IPS-NIHi11 (cell line): ENCODE measurements around the gene SRXN1.
"Not testable (repeated sequence)": the region's sequence is repeated elsewhere in the genome, so short reads cannot be mapped to it uniquely, and the experiment has no call there.

ENCODE experiments used
- DNase-seq: peaks from one replicate; pipeline ENCODE4 v3.0.0; 2012; ENCODE audit warnings: mixed read lengths, low spot score

Gene SRXN1

DNA sequence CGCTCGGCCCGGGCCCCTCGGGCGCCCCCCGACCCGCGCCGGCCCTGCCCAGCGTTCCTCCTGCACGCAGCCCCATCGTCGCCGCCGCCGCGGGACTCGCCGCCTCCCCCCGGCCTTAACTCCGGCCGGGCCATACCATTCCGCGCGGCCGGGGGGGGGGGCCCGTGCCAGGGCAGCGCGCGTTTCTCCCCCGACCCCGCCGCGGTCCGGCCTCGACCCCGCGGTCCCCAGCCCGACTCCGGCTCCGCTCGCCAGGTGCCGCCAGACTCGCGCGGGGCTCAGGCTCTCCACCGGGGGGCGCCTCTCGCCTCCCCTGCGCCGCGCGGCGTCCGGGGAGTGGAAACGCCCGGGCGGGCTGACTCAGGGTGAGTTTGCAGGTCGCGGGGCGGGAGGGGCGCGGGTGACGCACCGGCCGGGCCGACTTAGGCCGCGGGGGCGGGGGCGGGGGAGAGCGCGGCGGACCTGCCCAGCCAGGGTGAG, at the start of gene SRXN1:
SRXN1 (minus strand) TSS at position 91 of the 480 bp plus-strand sequence; CDS start at position 76, 15 bp downstream.
- DNase-seq, result peak; percentile 93

DNA sequence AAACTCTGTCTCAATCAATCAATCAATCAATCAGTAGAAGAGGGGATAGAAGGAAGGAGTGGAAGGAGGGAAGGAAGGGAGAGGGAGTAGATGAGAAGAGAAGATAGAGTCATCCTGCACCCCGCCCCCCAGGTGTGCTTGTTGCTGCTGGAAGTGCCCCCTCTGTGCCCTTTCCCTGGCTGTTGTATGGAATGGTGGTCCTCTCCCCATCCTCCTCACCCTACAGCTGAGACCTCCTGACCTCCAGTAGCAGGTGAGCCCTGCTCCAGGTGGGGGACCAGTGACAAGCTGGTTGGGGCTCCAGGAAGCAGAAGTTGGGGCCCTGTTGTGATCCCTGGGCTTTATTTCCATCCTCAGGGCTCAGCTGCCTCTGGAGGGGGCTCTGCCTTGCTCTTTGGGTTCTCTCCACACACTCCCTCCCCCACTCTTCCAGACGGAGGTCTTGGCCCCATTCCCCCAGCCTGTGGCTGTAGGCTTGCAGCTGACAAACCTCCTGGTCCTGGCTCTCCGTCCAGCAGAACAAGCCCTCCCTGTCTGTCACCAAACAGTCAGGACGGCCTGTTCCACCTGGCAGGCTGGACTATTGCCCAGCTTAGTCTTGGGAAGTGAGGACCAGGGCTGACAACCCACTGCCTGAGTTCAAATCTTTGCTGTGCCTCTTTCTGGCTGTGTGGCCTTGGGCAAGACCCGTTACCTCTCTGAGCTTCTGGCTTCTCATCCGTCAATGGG, 48.6 kb upstream of the SRXN1 start:
- no peak for DNase-seq

DNA sequence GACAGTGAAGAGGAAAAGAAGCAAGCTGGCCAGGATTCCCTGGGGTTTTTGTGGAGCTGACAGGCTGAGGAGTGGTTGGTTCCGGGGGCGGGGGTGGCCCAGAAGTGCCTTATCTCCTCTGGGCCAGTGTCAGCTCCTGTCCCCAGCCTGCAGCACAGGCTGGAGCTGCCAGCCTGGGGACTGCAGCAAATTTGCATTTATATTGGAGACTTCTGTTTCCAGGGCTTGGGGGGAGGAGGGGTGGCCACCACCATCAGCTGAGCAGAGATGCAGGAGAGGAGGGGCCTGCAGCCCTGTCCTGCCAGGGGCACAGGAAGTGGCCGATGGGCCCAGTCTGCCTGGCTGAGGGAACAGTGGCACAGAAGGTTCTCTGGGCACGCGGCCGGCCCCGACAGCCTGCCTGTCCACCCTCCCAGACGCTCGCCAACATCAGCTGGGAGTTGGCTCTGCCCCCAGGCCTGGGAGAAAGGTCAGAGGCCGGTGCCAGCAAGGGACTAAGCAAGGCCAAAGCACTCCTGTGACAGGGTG, 46.9 kb upstream of the SRXN1 start:
- peak; percentile 64 for DNase-seq

DNA sequence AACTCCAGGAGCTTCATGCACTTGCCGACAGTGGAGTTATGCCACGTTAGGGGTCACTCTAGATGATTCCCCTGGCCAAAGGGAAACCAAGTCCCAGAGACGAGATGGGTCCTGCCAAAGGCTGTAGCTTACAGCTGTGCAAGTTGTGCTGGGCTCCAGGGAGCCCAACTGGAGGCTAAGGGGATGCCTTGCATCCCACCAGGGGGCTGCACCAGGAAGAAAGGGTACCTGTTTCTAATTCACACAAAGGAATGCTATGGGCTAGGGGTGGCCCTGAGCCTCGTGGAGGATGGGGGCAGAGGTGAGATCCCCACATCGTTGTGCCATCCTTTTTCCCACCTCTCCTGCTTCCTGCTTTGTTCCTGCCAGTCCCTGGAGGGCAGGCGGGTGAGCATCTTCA, 46.3 kb upstream of the SRXN1 start:
- no peak for DNase-seq

DNA sequence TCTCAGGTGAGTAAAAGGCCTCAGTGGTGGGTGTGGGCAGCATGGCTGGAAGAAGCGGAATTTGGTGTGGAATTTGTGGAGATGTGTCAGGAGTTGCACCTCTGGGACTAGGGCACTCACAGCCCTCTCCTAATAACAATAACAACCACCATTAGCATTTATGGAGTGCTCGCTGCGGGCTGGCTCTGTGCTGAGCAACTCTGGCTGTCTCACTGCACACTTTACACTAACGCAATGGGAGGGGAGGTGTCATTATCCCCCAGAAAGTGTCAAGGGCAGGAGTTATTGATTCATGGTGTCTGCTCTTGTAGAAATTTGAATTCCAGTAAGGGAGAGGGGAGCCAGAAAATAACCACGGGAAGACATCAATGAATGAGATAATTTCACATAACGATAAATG, 45.3 kb upstream of the SRXN1 start:
- DNase-seq, result no peak

DNA sequence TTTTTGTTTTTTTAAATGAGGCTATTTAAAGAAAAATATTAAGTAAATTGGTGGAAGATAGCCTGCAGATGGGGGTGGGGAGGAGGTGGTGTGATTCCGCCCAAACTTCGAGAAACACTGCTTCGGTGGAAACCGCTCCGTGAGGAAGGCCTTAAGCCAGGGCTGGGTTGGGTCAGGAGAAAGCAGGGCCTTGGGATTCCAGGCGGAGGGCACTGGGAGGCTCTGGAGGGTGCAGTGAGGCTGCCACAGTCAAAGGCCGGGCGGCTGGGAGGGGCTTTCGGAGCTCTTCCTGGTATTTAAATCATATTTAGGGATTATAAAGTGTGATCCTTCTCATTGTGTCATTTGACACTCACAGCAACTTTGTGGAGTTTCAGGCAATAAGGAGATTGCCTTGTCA, 44.8 kb upstream of the SRXN1 start:
- DNase-seq, result no peak

DNA sequence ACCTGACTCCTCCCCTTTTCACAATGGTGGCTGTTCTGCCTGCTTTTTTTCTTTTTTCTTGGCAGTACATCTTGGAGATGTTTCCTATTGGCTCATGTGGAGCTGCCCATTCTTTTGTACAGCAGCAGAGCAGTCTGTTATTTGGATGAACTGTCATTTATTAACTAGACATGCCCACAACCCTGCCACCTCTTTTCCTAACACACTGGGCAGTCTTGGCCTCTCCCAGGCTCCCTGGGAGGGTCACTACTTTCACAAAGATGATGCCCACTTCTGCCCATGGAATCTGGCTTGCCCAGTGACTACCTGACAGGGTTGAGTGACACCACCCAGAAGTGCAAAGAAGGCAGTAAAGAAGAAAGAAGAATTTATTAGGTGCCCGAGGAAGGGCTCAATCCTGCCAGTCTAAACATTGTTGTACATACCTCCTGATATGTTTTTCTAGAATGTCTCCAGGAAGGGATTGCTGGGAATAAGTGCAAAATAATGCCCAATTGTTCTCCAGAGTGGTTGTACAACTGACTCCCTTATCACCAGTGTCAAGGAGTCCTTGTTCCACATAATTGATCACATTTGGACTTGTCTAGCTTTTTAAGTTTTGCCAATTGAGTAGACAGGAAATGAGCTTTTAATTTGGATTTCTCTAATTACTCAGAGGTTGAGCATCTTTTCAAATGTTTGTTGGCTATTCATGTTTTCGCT, 42.3 kb upstream of the SRXN1 start:
- no peak for DNase-seq

DNA sequence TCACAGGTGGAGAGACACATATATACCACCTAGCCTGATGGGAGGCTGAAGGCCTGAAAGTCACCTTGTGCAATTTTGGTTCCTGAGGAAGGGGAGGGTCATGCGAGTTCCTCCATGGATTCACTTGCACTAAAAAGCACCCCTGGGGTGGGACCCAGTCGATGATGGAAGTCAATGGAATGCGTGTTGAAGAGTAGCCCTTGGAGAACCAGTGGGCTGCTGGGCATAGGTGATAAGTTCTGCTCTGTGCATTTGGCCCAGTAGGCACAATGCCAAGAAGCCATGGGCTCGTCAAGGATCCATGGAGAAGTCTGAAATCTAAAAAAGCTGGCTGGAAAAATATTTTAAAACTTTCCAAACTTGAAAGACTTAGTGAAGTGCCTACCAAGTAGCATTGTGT, 41.5 kb upstream of the SRXN1 start:
- DNase-seq, result no peak

DNA sequence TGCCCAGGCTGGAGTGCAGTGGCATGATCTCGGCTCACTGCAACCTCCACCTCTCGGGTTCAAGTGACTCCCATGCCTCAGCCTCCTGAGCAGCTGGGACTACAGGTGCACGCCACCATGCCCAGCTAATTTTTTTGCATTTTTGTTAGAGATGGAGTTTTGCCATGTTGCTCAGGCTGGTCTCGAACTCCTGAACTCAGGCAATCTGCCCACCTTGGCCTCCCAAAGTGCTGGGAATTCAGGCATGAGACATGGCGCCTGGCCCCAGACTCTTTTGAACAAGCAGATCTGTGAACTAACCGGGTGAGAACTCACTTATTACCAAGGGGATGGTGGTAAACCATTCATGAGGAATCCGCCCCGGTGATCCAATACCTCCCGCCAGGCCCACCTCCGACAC, 40.8 kb upstream of the SRXN1 start:
- DNase-seq, result not testable (repeated sequence)

DNA sequence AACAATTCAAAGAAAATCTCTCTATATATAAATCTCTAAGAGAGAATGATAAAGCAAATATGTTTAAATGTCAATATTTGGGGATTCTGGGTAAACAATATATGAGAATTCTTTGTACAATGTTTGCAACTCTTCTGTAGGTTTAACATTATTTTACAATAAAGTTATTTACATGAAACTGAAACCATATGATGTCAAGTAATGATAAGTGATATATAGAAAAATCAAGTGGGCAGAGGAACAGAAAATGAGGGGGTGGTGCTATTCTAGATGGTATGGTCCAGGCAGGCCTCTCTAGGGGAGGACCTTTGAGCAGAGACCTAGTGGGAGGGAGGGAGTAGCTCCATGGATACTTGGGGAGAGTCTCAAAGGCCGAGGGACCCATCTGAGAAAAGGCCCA, 39.0 kb upstream of the SRXN1 start:
- DNase-seq, result no peak

DNA sequence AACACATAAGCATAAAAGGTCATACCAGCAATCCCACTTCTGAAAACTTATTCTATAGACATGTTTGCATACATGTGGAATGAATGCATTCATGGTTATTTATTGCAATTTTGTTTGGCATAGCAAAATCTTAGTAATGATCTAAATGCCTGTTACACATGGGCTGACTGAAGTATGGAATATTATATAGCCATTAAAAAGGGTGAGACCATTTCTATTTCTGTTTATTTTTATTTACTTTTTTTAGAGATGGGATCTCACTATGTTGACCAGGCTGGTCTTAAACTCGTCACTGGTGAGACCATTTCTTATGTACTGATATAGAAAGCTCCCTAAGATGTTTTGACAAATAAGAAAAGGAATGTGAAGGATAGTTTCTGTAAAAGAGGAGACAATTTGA, 36.9 kb upstream of the SRXN1 start:
- no peak for DNase-seq

DNA sequence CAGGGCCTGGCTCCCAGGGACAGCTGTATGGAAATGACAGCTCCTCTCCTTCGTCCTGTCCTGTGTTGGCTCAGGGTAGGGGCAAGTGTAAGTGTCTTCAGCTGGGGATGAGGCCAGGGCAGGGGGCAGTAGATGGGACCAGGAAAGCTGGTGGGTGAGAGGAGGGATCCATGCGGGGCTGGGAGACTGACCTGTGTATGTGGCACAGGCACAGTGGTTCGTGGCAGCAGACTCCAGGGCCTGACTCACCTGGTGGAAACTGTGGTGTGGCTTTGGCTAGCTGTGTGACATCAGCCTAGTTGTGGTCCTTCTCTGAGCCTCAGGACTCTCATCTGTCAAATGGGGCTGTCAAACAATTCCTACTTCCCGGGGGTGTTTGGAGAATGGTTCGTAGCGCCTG, 36.3 kb upstream of the SRXN1 start:
- no peak for DNase-seq

DNA sequence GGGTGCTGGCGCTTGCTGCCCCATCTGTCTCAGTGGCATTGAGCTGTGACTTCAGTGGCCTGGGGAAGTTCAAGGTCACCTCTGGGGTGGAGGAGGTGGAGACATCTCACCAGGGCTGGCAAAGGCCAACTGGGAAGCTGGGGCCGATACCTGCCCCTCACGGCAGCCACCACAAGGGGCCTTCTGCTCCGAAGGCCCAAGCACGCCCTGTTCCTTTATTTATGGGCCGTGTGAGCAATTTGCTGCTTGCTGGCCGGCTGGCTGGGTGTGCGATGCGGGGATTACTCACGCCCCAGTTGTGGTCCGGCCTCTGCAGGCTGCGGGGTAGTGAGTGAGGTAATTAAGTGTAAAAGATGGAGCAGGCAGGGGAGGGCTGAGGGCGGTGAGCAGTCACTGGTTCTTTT, 35.8 kb upstream of the SRXN1 start:
- peak; percentile 69 for DNase-seq

DNA sequence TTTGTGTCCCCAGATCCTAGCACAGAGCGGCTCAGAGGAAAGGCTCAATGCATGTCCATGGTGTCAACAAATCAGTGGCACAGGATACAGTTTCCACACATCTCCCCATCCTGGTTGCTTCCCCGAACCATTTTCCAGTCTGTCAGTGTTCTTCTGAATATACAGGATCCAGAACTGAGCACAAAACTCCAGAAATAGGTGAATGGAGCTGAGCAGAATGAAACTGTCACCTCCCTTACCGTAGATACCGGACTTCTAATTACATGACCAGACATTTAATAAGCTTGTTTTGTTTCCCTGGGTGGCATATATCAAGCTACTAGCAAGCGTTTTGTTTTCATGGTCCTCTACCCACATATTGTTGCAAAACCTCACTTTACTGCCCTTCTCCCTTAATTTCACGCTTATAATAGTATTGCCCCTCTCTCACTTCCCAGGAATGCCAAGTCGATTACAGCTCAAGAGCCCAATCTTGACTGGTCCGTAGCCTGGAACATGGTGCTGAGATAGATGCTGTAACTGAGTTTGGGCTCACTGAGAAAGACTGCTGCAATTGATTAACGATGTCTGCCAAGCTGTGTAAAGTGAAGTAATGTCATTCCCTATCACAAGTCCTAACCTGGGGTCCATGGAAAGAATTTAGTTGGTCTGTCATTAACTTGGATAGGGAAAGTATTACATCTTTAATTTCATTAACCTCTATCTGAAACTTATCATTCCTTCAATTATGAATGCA, 34.6 kb upstream of the SRXN1 start:
- DNase-seq, result no peak

DNA sequence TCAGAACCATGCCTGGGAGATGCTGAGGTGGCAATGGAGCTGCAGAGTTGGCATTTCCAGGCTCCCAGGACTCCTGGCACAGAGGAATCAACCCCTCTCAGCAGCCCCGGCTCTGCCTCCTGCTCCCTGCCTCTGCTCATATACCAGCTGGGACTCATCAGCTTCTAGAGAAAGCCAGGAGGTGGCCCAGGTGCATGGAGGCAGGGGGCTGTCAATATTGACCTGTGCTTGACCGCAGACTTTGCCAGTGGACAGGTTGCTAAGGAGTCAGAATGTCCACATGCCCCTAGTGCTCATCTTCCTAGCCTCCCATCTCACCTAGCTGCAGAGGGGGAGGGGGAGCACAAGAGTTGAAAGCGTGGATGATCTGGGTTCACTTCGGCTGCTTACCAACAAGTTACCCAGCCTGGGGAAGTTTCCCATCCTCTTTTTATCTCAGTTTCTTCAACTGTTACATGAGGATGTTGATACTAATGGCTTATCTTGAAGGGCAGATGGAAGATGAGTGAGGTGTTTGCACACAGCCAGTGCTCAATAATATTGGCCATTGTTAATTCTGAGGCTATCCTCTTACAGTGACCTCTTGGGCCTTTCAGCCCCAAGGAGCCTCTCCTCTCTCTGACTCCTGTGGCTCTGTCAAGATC, 31.8 kb upstream of the SRXN1 start:
- no peak for DNase-seq

DNA sequence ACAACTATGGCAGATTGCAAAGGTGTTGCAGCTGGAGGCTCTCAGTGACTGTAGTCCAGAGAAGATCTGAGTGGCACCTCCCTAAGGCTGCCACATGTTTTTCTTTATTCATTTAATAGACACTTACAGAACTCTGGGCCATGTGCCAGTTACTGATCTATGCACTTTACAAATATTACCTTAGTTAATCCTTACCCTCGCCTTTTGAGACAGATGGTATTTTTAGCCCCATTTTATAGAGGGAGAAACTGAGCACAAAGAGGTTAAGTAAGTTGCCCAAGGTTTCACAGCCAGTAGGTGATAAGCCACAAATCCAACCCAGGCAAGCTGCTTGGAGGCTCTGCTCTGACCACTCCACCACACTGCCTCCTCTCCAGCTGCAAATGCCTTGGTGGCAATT, 29.1 kb upstream of the SRXN1 start:
- no peak for DNase-seq

DNA sequence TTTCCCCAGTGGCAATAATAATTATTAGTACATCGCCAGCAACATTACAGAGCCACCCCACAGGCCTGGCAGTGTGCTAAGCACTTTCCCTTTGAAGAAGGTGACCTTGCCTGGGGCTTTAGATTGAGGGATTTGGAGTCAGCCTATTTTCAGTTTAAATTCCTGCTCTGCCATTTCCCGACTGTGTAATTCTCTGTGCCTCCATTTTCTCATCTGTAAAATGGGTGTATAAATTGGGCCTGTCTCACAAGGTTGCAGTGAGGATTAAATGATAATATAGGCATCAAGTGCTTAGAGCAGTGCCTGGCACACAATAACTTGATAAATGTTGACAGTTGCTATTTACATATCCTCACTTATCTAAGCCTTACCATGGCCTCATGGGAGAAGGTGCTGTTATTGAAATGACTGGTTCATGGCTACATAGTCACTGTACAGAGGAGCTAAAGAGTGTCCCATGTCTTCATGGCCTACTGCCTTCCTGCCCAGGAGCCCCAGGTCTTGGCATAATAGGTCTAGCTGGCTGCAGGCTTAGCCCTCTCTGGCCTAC, 27.7 kb upstream of the SRXN1 start:
- DNase-seq, result no peak

DNA sequence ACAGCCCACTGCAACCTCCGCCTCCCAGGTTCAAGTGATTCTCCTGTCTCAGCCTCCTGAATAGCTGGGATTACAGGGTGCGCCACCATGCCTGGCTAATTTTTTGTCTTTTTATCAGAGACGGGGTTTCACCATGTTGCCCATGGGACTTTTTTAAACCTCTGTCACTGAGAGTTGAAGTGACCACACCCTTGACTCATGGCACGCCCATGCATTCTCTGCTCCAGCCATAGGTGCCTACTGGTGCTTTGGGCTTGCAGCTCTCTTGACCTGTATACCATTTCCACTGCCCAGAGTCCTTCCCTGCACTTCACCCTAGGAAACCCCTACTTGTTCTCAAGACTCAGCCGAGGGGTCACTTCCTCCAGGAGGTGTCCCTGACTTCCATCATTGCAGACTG, 25.0 kb upstream of the SRXN1 start:
- no peak for DNase-seq

DNA sequence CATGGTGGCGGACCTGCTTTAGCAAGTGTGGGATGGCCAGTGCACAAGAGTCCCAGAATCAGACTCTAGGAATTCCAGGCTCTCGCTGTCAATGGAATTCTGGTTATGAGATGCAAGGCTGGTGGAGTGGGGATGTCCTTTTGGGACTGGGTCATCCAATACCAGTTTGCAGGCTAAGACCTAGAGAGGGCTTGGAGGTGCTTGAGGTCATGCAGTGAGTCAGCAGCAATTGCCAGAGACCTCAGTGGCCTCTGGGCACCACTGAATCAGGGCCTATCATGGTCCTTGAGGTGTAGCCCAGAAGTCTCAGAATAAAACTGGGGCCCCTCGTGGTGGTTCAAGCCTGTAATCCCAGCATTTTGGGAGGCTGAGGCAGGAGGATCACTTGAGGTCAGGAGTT, 24.0 kb upstream of the SRXN1 start:
- no peak for DNase-seq

DNA sequence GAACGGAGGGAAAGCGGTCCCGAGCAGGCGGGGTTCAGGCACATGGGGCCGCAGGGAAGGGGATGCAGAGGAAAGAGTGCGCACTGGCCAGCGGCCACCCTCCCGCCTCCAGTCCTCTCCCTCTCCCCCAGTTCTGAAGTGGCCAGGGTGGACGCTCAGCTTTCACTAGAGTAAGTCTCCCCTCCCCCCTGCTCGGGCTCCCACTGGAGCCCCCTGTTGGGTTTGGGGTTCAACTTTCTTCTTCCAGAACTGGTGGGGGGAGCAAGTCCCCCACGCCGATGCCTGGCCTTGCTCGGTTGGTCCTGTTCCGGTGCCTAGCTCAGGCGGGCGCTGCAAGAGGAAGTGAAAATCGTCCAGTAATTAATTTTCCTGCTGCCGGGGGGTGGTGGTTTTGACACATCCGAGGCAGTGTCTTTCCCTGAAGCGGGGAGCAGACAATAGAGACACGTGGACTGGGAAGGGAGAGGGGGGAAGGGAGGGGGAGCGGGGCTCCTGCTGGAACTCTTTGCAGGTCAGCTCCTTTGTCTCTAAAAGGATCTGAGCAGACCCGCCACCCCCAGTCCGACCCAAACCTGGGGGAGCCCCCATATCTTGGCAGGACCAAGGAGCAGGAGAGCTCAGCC, 23.4 kb upstream of the SRXN1 start:
- DNase-seq, result peak; percentile 56
